RWPE1 (cell line): ENCODE results near the gene WDR11.

Source experiments
- CTCF ChIA-PET: fragments of 350-600 bp; sonication (Branson Sonifier 250); formaldehyde crosslinking; extraction: SDS; loops from one replicate; lab custom pipeline; 2021; lab: Yijun Ruan, JAX
- POLR2A ChIA-PET: fragments of 400-600 bp; formaldehyde crosslinking; extraction: SDS; loops from one replicate; lab custom pipeline; 2020; ENCODE audit warnings: antibody characterized with exemption; ENCODE audit not compliant: low non-redundant PET; lab: Yijun Ruan, JAX
- DNase-seq: peaks from one replicate; pipeline ENCODE4 v3.0.0; 2012; ENCODE audit warnings: low spot score
- H3K27ac ChIP-seq: fragments of 450-650 bp; 2 replicates; pipeline ENCODE4 v1.5.1; 2017
- TF ChIP-seq, protein P1 (sequence below): fragments of 450-650 bp; conservative IDR thresholded peaks from 2 replicates; pipeline ENCODE4 v1.5.1; 2017; ENCODE audit warnings: low read depth, mild to moderate bottlenecking

WDR11 gene

DNA sequence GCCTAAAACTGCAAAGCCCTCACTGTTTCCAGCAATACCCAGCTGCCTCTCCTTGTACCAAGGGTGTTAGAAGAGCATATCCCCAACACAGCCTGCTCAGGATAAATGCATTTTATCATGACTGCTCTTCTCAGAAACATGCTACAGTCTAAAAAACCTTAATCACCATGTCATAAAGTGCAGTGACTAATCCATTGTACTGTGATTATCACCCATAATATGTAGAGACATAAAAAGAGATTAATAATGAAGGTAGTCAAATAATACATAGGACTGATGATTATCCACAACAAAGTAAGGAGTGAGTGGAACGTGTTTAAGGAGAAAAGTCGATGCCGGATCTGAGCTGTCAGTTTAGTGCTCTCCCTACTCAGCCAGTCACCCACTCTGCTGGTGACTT lies 12.2 kb upstream of the WDR11 start:
- DNase-seq: no peak
- CTCF ChIA-PET: interaction anchor here (0.6 to 0.7 kb wide), 2 partner anchors 27 to 636 kb away, joined by 3 to 5 read pairs; no protein-coding TSS in a partner anchor
- TF ChIP-seq, protein P1, sequence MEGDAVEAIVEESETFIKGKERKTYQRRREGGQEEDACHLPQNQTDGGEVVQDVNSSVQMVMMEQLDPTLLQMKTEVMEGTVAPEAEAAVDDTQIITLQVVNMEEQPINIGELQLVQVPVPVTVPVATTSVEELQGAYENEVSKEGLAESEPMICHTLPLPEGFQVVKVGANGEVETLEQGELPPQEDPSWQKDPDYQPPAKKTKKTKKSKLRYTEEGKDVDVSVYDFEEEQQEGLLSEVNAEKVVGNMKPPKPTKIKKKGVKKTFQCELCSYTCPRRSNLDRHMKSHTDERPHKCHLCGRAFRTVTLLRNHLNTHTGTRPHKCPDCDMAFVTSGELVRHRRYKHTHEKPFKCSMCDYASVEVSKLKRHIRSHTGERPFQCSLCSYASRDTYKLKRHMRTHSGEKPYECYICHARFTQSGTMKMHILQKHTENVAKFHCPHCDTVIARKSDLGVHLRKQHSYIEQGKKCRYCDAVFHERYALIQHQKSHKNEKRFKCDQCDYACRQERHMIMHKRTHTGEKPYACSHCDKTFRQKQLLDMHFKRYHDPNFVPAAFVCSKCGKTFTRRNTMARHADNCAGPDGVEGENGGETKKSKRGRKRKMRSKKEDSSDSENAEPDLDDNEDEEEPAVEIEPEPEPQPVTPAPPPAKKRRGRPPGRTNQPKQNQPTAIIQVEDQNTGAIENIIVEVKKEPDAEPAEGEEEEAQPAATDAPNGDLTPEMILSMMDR: no peak
- H3K27ac ChIP-seq: no peak overlapping the region
- POLR2A ChIA-PET: no interaction called here

DNA sequence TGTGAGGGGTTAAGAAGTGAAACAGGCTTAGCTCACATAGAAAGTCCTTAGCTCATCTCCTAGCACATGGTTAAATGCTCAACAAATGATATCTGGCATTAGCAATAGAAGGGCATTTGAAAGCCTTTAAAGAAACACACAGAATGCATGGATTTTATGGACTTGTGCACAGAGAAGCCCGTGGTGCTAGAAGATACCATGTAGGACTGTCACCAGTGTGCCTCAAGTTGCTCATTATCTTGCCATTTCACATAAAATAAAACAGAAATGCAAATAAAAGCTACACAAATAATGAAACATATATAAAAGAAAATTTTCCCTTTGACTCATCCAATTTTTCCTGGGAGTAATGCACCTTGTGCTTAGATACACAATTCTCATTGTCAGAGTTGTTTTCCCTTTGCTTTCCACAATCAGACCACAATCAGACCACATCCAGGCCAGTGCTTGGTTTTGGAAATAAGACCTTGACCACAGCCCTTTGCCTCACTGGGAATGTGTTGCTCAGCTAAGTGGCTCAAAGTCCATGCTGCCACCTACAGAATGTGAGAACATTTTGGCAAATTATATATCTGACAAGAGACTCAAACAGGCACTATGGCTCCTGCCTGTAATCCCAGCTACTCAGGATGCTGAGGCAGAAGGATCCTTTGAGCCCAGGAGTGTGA lies 9.5 kb upstream of the WDR11 start:
- CTCF ChIA-PET: interaction anchor here (0.6 kb wide), 1 partner anchor 511 kb away, joined by 3 read pairs; no protein-coding TSS in a partner anchor
- no peak overlapping the region for H3K27ac ChIP-seq
- POLR2A ChIA-PET: no interaction called here
- TF ChIP-seq, protein P1: no peak
- DNase-seq: no peak

DNA sequence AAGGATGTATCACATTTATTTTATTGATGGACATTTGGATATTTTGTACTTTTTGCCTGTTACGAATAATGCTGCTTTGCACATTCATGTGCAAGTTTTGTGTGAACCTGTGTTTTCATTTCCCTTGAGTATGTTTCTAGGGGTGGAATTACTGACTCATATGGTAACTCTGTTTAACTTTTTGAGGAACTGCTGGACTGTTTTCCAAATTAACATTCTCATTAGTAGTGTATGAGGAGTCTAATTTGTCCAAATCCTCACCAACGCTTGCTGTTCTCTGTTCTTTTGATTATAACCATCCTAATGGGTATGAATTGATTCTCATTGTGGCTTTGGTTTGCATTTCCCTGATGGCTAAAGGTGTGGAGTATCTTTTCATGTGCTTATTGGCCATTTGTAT lies 3.2 kb downstream of the WDR11 start:
- TF ChIP-seq, protein P1: no peak
- H3K27ac ChIP-seq: no peak overlapping the region
- no peak for DNase-seq
- CTCF ChIA-PET: interaction anchor here (0.6 kb wide), 1 partner anchor 538 kb away, joined by 3 read pairs; no protein-coding TSS in a partner anchor
- POLR2A ChIA-PET: no interaction called here

DNA sequence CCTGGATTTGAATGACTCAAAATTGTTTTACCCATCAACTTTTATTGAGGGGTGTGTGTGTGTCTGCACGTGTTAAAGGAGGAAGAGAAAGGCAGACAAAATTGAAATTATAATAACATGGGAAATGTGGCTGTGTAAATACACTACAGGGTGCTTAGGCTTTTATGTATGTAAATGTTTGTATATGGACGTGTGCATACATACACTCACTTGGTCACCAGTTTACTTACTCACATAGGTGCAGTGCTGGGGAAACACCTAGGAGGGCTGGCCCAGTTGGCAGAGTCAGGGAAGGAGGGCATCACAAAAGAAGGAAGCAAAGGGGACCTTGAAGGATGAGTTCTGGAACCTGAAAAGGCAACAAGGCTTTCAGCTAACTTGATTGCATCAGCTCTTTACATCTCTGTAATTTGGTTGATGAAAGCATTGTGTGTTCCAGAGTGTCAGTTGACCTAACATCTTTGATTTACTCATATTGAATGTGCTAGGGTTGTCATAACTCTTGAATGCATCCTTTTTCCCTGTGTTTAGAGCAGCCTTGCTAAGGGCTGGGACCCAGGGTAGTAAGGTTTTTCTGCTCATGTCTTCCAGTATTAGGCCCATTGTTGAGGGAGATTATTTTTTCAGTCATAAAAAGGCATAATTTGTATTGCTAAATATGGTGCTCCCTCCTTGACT lies 10.2 kb downstream of the WDR11 start:
- ChIA-PET CTCF (interaction anchor here (0.6 kb wide), 1 partner anchor 299 kb away, joined by 3 read pairs; no protein-coding TSS in a partner anchor), POLR2A (no interaction called here)
- TF ChIP-seq, protein P1: no peak
- no peak for DNase-seq
- H3K27ac ChIP-seq: no peak overlapping the region

DNA sequence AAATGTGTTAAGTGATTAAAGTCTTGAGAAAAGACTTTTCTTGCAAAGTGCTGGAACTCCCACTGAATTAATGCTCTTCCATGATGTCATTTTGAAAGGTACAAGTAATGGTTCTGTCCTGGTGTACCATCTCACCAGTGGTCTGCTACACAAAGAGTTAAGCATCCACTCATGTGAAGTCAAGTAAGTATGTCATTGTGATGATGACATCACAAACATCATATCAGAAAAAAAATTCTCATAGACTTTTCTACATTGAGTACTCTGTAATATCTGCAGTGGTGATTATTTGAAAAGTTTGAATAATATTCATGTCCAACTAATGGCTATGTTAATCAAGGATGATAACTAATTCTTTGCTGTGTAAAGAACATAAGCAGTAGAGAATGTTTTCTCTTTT lies 22.6 kb downstream of the WDR11 start:
- ChIA-PET CTCF (no interaction called here), POLR2A (no interaction called here)
- TF ChIP-seq, protein P1: no peak
- DNase-seq: no peak
- no peak overlapping the region for H3K27ac ChIP-seq

DNA sequence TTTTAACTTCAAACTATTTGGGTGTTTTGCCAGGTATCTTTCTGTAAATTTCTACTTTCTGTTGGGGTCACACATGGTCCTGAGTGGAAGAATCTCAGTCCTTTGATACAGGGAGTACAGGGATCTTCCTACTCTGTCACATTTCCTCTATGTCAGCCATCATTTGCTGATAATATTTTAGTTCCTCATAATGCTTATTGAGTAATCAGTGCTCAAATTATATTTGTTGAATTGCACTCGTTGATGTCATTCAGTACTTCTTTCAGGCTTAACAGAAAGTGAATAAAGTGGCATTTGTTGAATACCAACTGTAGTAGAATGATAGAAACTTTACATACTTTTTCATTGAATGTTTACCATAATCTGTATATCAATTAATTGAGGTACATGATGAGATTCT lies 31.9 kb downstream of the WDR11 start:
- DNase-seq: no peak
- ChIA-PET POLR2A (interaction anchor here (0.6 kb wide), 1 partner anchor 1010 kb away, joined by 5 read pairs; the partner anchor contains the start of gene MCMBP), CTCF (no interaction called here)
- no peak overlapping the region for H3K27ac ChIP-seq
- TF ChIP-seq, protein P1: no peak
